ENCODE results near the gene DNAH8. TPM values are rescaled to one million over a fixed set of nuclear protein-coding genes. Genes with fewer than 3 reads are reported as not detected.

DNAH8 gene
- total RNA-seq, 1 experiment from 2014 or later: 0.05 TPM

DNA sequence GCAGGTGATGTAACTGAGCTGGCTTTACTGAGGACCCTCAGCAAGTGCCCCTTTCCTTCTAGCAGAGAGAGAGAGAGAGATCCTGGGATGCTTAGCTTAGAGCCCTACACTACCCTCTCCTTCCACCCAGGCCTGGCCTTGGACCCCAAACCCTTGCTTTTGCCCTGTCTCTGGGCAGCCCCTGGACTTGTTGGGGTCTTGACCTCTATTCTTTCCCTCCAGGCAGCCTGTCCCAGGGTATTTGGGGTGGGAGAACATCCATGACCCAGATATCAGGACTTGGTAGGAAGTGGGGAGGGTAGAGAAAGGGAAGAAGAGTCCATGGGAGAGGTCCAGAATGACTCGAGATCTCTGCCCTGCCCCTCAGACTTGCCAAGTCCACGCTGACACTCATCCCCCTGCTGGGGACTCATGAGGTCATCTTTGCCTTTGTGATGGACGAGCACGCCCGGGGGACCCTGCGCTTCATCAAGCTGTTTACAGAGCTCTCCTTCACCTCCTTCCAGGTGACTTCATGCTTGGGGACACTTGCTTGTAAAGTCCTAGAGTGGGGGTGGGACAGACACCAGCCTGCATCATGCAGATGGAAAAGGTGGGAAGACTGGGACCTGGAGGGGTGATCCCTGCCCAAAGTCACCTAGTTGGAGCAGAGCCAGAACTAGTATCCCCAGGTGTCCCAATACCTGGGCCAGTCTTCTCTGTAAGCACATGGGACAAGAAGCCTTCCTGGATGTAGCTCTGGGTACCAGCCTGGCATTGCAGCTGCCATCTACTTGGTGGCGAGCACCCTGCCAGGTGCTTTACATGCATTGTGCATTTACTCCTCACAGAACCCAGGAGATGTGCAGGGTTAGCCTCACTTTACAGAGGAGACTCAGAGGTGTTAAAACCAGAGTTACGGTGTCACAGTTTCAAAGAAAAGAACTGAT lies 364.4 kb downstream of the DNAH8 start:
- Mint-ChIP-seq H3K36me3 (ENCODE audit: insufficient read depth, unreplicated experiment) (no peaks in the 10 kb centered on the region), H3K4me3 (ENCODE audit: low read depth, unreplicated experiment) (no peak overlapping the region), H3K4me1 (ENCODE audit: low read depth, unreplicated experiment) (no peaks in the 10 kb centered on the region), H3K27ac (ENCODE audit: unreplicated experiment) (no peak overlapping the region), H3K9me3 (ENCODE audit: low read depth, unreplicated experiment) (no peaks in the 10 kb centered on the region), H3K27me3 (ENCODE audit: unreplicated experiment) (peaks cover 15% of the 10 kb centered on the region)
- intact Hi-C loops (cut with micrococcal nuclease; ENCODE audit: unreplicated experiment): no loop called here
- BruUV-seq (replicated peaks): no TSS peak
- TF ChIP-seq, protein P1, sequence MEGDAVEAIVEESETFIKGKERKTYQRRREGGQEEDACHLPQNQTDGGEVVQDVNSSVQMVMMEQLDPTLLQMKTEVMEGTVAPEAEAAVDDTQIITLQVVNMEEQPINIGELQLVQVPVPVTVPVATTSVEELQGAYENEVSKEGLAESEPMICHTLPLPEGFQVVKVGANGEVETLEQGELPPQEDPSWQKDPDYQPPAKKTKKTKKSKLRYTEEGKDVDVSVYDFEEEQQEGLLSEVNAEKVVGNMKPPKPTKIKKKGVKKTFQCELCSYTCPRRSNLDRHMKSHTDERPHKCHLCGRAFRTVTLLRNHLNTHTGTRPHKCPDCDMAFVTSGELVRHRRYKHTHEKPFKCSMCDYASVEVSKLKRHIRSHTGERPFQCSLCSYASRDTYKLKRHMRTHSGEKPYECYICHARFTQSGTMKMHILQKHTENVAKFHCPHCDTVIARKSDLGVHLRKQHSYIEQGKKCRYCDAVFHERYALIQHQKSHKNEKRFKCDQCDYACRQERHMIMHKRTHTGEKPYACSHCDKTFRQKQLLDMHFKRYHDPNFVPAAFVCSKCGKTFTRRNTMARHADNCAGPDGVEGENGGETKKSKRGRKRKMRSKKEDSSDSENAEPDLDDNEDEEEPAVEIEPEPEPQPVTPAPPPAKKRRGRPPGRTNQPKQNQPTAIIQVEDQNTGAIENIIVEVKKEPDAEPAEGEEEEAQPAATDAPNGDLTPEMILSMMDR (IDR thresholded peaks at IDR 0.05; ENCODE audit: unreplicated experiment): no peak
- CTCF ChIA-PET: interaction anchor here (0.6 kb wide), 1 partner anchor 15 kb away, joined by 4 read pairs; no protein-coding TSS in a partner anchor
- no peak for DNase-seq

Other genes starting within 250 kb of the DNAH8 start
- gene BTBD9, start 75.4 kb upstream of the DNAH8 start, total RNA-seq (2022): 19.4 and 21.8 TPM in 2 replicates
- 137 and 147 TPM in 2 replicates for gene GLO1, start 12.2 kb upstream of the DNAH8 start, total RNA-seq (2022)